ENCODE measurements around the gene QSOX2.

QSOX2 gene

DNA sequence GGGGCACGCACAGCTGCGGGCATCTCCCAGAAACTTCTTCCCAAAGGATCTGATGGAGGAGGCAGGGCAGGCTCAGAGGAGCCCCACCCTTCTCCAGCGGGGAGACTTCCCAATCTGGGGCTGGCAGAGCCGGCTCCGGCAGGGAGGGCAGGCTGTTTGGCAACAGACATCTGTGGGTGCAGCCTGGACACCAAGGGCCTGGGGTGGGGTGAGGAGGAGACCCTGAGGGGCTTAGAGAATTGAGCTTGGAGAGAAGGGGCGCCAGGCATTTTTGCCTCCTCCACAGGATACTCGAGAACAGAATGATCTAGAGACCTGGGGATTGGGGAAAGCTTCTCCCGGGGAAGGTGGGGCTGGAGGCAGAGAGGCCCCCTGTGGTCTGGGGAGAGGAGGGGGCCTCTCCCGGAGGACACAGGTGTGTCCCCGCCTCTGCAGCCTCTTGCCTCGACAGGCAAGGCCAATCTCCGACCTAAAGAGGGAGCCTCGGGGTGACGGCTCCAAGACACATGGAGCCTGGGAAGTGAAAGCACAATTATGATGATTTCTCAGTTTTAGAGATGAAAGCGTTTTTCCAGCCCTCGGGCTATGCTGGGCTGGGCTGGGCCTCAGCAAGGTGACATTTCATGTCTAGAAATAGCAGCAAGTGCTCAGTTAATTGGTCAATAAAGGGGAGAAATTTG lies 49.1 kb downstream of the QSOX2 start:
- H3K27ac Mint-ChIP-seq: no peak overlapping the region

DNA sequence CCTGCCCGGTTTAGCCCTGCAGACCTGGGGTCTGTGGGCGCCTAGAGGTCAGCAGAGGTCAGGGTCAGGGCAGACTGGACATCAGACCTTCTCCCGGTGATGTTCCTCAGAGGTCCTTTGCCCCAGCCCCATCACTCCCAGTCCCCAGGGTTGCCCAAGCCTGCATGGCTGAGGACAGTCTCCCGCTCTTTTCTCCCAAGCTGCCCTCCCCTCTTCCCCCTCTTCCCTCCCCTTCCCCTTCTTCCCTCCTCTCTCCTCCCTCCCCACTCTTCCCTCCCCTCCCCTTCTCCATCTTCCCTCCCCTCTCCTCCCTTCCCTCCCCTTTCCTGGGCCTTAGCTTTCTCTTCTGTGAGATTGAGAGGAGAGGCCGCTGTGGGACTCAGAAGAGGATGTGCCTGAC lies 51.1 kb downstream of the QSOX2 start:
- no peak overlapping the region for H3K4me3 Mint-ChIP-seq

More for the DNA sequence above, 49.1 kb downstream of the QSOX2 start:
- Mint-ChIP-seq H3K4me3 (no peak overlapping the region), H3K27me3 (peaks cover 17% of the 10 kb centered on the region), H3K36me3 (no peaks in the 10 kb centered on the region), H3K4me1 (ENCODE audit: low read depth) (peaks cover 6% of the 10 kb centered on the region), H3K9me3 (ENCODE audit: low read depth) (no peaks in the 10 kb centered on the region)

DNA sequence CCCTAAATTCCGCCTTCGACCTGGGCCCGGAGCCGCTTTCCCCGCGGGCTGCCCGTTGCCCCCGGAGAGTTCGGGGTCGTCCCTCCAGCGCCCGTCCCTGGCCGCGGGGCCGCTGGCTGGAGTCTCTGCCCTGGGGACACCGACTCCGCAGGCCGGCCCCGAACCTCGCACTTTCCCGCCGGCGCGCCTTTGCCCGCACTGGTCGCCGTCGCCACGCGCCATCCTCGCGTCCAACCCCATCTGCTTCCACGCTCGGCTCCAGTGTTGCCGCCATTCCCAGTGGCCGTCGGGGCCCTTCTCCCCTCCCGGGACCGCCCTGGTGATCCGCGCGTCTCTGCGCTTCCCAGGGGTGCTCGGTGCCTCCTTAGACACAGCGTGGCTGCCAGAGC lies 51.7 kb downstream of the QSOX2 start:
- no peaks in the 10 kb centered on the region for H3K9me3 Mint-ChIP-seq (ENCODE audit: low read depth)
- no peak overlapping the region for H3K4me3 Mint-ChIP-seq
- no peaks in the 10 kb centered on the region for H3K36me3 Mint-ChIP-seq
- no peak overlapping the region for H3K27ac Mint-ChIP-seq
- H3K27me3 Mint-ChIP-seq: peaks cover 18% of the 10 kb centered on the region
- peaks cover 6% of the 10 kb centered on the region for H3K4me1 Mint-ChIP-seq (ENCODE audit: low read depth)

More for the DNA sequence above, 51.1 kb downstream of the QSOX2 start:
- no peak overlapping the region for H3K27ac Mint-ChIP-seq
- H3K36me3 Mint-ChIP-seq: no peaks in the 10 kb centered on the region
- H3K27me3 Mint-ChIP-seq: peaks cover 18% of the 10 kb centered on the region
- no peaks in the 10 kb centered on the region for H3K9me3 Mint-ChIP-seq (ENCODE audit: low read depth)
- H3K4me1 Mint-ChIP-seq (ENCODE audit: low read depth): peaks cover 6% of the 10 kb centered on the region

DNA sequence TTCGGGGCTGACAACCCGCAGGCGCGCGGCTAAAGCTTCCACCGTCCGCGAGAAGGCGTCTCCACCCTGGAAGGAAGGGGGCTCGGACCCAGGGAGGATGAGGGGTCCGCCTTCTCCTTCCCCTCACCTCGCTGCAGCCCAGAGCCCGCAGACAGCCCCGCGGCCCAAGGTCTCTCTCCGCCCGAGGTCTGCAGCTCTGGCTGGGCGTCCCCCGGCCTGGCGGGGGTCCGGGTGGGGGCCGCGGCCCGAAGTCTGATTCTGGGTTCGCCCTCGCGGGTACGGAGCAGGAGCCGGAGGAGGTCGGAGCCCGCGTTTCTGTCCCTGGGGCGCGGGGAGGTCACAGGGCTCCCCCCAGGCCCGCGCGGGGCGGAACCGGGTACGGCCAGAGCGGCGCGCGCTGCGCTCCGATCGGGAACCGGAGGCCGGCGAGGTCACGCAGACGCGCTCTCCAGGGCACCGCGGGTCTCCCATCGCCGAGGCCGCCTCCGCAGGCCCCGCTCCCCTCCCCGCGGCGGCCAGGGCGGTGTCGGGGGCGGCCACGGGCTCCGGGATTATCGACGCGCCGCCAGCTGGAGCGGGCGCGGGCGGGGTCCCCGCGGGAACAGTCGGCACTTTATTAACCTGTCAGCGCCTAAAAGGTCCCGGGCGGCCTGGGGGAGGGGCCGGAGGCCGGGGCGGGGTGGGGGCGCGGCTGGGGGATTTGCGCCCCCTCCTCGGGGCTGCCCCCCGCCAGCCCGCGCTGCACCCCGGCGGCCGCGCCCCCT lies 52.3 kb downstream of the QSOX2 start:
- Mint-ChIP-seq H3K36me3 (no peaks in the 10 kb centered on the region), H3K4me3 (no peak overlapping the region), H3K4me1 (ENCODE audit: low read depth) (peaks cover 6% of the 10 kb centered on the region), H3K27me3 (peaks cover 18% of the 10 kb centered on the region), H3K27ac (no peak overlapping the region), H3K9me3 (ENCODE audit: low read depth) (no peaks in the 10 kb centered on the region)

DNA sequence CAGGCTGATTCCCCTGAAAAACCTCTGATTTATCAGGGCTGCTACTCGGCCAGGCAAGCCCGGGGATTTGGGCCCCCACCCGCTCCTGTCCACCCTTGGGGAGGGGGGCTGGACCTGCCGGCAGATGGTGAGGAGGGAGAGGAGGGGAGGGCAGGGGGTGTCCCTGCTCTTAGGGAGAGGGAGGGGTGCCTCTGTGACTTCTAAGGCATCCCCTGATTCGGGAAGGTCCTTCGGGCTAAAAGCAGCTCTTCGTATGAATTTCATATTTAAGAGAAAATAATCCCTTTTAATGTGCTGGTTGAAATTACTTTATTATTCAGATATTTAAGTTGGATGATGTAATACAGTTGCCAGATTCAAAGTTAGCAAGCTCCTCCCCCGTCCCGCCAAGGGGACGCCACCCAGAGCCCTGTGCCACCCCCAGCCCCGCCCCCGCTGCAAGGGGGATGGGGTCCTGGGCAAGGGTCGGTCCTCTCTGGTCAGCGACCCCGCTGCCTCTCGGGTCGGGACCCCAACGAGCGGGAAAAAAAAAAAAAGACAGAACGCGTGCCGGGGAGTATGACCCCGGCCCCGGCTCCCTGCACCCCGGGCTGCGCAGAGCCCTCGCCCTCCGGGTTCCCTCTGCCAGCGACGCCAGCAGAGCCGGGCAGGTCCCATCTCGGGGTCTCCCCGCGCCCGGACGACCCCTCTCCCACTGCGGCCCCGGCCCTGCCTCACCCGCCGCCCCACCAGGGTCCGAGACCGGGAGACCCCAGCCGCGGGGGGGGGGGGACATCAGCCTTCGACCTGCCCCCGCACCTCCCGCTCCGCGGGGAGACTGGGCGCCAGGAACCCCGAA lies 53.1 kb downstream of the QSOX2 start:
- Mint-ChIP-seq H3K27ac (no peak overlapping the region), H3K27me3 (peaks cover 17% of the 10 kb centered on the region), H3K4me3 (no peak overlapping the region), H3K36me3 (no peaks in the 10 kb centered on the region), H3K9me3 (ENCODE audit: low read depth) (no peaks in the 10 kb centered on the region), H3K4me1 (ENCODE audit: low read depth) (peaks cover 6% of the 10 kb centered on the region)

DNA sequence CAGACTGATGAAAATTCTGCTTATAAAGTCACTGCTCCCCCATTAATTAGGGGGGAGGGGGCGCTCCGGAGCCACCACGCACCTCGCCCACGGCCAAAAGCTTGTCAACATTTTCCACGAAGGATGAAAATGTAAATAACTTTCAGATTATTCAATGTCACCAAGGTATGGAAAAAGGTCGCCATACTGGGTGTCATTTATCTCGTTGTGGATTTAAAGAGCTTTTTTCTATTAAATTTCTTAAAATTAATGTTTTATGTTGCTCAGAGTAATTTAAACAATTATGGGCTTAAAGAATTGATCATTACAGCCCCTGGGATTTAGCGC lies 53.7 kb downstream of the QSOX2 start:
- Mint-ChIP-seq H3K27me3 (peaks cover 18% of the 10 kb centered on the region), H3K27ac (no peak overlapping the region), H3K9me3 (ENCODE audit: low read depth) (no peaks in the 10 kb centered on the region), H3K4me3 (no peak overlapping the region), H3K4me1 (ENCODE audit: low read depth) (peaks cover 6% of the 10 kb centered on the region), H3K36me3 (no peaks in the 10 kb centered on the region)

DNA sequence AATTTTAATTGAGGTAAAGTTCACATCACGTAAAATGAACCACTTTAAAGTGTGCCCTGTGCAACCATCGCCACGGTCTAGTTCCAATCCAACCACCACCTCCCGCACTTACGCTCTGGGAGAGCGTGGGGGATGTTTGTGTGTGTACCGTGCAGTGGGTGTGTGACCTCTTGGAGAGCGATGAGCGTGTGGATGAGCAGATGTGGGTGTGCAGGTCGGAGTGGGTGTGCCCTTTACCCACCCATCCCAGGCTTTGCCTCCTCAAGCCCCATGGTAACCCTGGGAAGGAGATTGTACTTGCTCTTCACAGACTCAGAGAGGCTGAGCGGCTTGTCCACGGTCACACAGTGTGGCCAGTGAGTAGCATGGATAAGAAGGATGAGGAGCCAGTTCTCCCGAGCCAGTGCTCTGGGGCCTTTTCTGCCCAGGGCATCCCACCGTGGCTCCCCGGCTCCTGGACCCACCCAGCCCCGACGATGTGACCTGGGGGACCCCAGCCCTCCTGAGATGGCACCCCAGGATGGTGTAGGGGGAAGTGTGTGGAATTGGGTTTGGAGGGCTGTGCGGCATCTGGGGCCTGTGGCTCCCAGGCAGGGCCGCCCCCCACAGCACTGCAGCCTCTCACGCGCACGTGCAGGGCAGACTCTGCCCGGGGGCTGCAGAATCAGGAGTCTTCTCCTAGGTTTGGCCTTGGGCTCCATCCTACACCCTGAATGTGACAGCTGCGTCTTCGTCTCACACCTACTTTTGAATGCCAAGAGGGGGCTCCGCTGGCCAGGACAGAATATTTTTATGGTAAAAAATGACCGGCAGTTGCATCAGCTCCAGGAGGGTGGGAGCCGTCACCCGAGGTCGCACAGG lies 54.3 kb downstream of the QSOX2 start:
- Mint-ChIP-seq H3K4me1 (ENCODE audit: low read depth) (peaks cover 3% of the 10 kb centered on the region), H3K27ac (no peak overlapping the region)

DNA sequence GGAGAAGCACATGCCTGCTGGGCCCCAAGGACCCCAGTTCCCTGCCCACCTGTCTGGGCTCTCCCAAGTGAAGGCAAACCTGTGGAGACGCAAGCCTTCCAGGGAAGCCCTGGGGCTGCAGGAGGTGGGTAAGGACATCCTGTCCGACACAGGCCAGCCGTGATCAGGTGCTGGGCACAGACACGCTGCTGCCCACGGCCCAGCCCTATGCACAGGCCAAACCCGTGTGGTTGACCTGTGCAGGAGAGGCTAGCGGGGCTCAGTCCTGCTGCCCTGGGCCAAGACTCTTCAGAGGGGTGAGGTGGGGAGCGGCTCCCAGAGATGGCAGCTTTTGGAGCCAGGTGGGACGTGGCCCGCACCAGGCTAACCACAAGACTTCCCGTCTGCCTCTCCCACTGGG lies 55.0 kb downstream of the QSOX2 start:
- Mint-ChIP-seq H3K4me3 (no peak overlapping the region), H3K9me3 (ENCODE audit: low read depth) (no peaks in the 10 kb centered on the region), H3K4me1 (ENCODE audit: low read depth) (no peaks in the 10 kb centered on the region), H3K27me3 (peaks cover 10% of the 10 kb centered on the region), H3K36me3 (no peaks in the 10 kb centered on the region), H3K27ac (no peak overlapping the region)

More for the DNA sequence above, 54.3 kb downstream of the QSOX2 start:
- Mint-ChIP-seq H3K27me3 (peaks cover 15% of the 10 kb centered on the region), H3K36me3 (no peaks in the 10 kb centered on the region), H3K9me3 (ENCODE audit: low read depth) (no peaks in the 10 kb centered on the region), H3K4me3 (no peak overlapping the region)

DNA sequence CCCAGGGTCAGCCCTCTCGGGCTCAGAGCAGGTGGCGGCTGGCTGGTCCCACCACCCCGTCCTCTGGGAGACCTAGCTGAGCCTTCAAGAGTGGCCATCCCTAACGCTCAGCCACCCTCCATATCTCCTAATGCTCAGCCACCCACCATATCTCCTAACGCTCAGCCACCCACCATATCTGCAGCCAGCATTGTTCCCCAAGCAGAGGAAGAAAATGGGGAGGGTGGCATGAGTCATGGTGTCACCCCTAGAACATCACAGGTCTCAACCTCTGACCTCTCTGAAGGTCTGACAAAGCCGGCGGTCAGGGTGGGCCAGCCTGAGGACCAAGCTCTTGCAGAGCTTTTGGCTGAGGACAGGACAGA lies 55.4 kb downstream of the QSOX2 start:
- no peaks in the 10 kb centered on the region for H3K4me1 Mint-ChIP-seq (ENCODE audit: low read depth)
- H3K9me3 Mint-ChIP-seq (ENCODE audit: low read depth): no peaks in the 10 kb centered on the region
- H3K36me3 Mint-ChIP-seq: no peaks in the 10 kb centered on the region
- H3K27me3 Mint-ChIP-seq: peaks cover 10% of the 10 kb centered on the region
- H3K4me3 Mint-ChIP-seq: no peak overlapping the region
- no peak overlapping the region for H3K27ac Mint-ChIP-seq

DNA sequence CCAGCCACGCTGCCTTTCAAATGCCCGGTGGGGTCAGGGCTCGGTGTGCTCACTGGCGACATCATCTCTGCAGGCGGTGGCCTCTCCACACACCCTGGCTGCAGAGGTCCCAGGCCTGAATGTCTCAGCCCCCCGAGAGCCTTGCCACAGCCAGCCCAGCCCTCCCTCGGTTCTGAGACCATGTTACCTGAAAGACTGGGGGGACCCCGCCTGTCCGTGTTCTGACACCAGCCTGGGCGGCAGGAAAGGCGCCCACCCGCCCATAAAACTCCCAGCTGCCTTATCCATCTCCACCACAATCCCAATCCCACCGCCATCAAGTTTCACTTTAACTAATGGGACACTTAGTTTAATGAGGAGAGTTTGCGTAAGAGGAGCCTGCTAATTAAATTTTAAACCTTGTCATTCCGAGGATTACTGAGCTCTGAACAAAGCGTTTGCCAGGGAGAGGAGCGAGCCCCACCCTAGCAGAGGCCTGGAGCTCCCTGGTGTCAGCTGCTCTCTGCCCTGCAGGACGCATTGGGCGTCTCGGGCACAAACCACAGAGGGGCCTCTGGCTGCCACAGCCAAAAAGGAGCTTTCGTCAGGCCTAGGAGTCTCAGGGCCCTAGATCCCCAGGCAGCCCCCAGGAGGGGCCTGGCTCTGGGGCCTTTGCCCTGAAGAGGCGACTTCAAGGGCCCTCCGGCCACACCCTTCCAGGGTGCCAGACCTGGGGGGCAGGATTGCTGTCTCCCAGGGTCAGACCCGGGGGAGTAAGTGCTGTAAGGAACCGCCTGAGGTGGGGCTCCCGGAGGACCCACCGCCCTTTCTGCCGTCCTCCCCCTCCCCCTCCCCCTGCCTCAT lies 56.0 kb downstream of the QSOX2 start:
- no peak overlapping the region for H3K4me3 Mint-ChIP-seq
- no peak overlapping the region for H3K27ac Mint-ChIP-seq
- H3K4me1 Mint-ChIP-seq (ENCODE audit: low read depth): no peaks in the 10 kb centered on the region
- peaks cover 12% of the 10 kb centered on the region for H3K27me3 Mint-ChIP-seq
- no peaks in the 10 kb centered on the region for H3K9me3 Mint-ChIP-seq (ENCODE audit: low read depth)
- H3K36me3 Mint-ChIP-seq: no peaks in the 10 kb centered on the region

DNA sequence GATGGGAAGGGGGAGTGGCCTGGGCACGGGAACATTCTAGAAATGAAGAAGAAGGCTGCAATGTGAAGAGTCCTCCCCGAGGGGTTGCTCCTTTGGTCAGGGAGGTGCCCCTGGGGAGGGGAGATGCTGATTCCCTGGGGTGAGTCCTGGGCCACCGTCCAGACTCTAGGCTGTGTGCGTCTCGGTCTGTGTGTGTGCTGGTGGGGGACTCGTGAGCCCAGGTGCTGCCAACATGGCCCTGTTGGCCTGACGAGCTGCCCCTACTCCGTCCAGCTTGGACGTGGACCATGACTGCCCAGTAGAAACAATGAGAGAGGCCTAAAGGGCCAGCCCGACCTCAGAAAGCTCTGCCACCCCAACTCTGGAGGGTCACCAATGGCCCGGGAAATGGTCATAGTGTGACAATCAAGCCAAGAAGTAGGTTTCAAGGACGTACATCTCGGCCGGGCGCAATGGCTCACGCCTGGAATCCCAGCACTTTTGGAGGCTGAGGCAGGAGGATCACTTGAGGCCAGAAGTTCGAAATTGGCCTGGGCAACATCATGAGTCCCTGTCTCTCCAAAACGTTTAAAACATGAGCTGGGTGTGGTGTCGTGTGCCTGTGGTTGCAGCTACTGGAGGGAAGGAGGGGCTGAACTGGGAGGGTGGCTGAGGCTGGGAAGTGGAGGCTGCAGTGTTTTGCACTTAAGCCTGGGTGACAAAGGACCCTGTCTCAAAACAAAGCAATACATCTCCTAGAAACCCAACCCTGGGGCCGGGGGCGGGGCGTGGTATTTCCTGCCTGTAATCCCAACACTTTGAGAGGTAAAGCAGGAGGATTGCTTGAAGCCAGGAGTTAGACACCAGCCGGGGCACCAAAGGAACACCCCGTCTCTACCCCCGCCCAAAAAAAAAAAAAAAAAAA lies 57.7 kb downstream of the QSOX2 start:
- H3K4me1 Mint-ChIP-seq (ENCODE audit: low read depth): no peaks in the 10 kb centered on the region
- H3K27me3 Mint-ChIP-seq: peaks cover 13% of the 10 kb centered on the region

DNA sequence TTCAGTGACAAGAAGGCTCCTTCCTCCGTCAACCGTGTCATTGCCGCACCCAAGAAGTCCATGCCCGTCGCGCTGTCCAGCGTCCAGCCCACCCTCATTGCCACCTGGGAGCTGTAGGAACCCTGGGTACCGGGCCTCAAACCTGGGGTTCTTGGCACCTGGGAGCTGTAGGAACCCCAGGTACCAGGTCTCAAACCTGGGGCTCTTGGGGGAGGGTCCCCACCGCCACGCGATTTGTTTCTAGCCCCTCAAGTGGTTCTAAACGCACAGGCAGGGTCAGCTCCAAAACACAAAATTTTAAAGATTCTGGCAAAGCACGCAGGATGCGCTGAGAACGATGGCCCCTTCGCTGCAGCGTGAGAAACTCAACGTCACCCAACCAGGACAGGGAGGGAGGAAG lies 58.4 kb downstream of the QSOX2 start:
- Mint-ChIP-seq H3K9me3 (ENCODE audit: low read depth) (no peaks in the 10 kb centered on the region), H3K36me3 (no peaks in the 10 kb centered on the region), H3K27me3 (peaks cover 13% of the 10 kb centered on the region), H3K27ac (no peak overlapping the region), H3K4me1 (ENCODE audit: low read depth) (no peaks in the 10 kb centered on the region), H3K4me3 (no peak overlapping the region)

More for the DNA sequence above, 57.7 kb downstream of the QSOX2 start:
- Mint-ChIP-seq H3K4me3 (no peak overlapping the region), H3K36me3 (no peaks in the 10 kb centered on the region), H3K9me3 (ENCODE audit: low read depth) (no peaks in the 10 kb centered on the region), H3K27ac (no peak overlapping the region)

DNA sequence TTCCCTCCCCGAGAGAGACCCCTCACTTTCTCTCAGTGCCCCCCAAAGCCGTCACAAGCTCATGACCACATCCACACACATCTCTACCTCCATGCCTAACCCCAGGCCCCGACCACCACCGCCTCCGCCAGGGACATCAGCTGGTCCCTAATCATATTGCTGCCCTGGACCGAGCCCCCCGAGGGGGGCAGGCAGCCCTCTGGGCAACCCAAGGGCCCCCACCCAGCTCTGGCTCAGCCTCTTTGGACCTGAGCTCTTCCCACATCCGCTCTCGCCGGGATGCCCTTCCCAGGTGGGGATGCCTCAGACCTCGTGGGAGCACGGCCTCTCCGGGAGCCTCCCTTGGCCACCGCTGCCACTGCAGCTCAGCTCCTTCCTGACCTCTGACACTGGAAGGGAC lies 59.2 kb downstream of the QSOX2 start:
- H3K9me3 Mint-ChIP-seq (ENCODE audit: low read depth): no peaks in the 10 kb centered on the region
- no peak overlapping the region for H3K27ac Mint-ChIP-seq
- no peaks in the 10 kb centered on the region for H3K4me1 Mint-ChIP-seq (ENCODE audit: low read depth)
- H3K27me3 Mint-ChIP-seq: peaks cover 10% of the 10 kb centered on the region
- H3K36me3 Mint-ChIP-seq: no peaks in the 10 kb centered on the region
- H3K4me3 Mint-ChIP-seq: no peak overlapping the region

All from activated naive CD8-positive, alpha-beta T cell (primary cell).